Thyroid gland (tissue), 4 donors: ENCODE data around the gene VWF.

ENCODE experiments used
- POLR2A ChIP-seq, 2 donors: fragments of 450-650 bp; IDR thresholded peaks; one replicate each; pipeline ENCODE4 v1.6.1; 2017; ENCODE audit warnings: antibody characterized with exemption in 2 of 2, mild to moderate bottlenecking in 2 of 2, moderate library complexity in 1 of 2
- TF ChIP-seq, protein P1 (sequence below), 6 experiments: fragments of 200-600 bp in 3 of 6; fragments of 450-650 bp in 3 of 6; sonication (generic) in 3 of 6; IDR thresholded peaks; one replicate each; pipeline ENCODE4 v1.5.1; 2016 to 2019; ENCODE audit warnings: antibody characterized with exemption in 6 of 6, mild to moderate bottlenecking in 2 of 6, inconsistent platforms in 1 of 6, moderate library complexity in 1 of 6

GRCh38 chr12:6033546-6033945 lies 90.9 kb downstream of the VWF start:
- TF ChIP-seq, protein P1, sequence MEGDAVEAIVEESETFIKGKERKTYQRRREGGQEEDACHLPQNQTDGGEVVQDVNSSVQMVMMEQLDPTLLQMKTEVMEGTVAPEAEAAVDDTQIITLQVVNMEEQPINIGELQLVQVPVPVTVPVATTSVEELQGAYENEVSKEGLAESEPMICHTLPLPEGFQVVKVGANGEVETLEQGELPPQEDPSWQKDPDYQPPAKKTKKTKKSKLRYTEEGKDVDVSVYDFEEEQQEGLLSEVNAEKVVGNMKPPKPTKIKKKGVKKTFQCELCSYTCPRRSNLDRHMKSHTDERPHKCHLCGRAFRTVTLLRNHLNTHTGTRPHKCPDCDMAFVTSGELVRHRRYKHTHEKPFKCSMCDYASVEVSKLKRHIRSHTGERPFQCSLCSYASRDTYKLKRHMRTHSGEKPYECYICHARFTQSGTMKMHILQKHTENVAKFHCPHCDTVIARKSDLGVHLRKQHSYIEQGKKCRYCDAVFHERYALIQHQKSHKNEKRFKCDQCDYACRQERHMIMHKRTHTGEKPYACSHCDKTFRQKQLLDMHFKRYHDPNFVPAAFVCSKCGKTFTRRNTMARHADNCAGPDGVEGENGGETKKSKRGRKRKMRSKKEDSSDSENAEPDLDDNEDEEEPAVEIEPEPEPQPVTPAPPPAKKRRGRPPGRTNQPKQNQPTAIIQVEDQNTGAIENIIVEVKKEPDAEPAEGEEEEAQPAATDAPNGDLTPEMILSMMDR (IDR thresholded peaks at IDR 0.05) = no peak
- TF ChIP-seq POLR2A (IDR thresholded peaks at IDR 0.05) = no peak
